HG03066 (cell line): ENCODE results near the gene SGMS1.
"Not testable (repeated sequence)": the region's sequence is repeated elsewhere in the genome, so short reads cannot be mapped to it uniquely, and the experiment has no call there.

ENCODE experiments used
- ATAC-seq: cut with Tn5 transposase; IDR thresholded peaks from one replicate; pipeline ENCODE4 v1.9.1; 2021; ENCODE audit warnings: low read depth; ENCODE audit not compliant: unreplicated experiment

The SGMS1 gene

GRCh38 chr10:50585921-50586739, 37.6 kb downstream of the SGMS1 start:
- ATAC-seq: no peak

GRCh38 chr10:50582766-50583762, 40.7 kb downstream of the SGMS1 start:
- no peak for ATAC-seq

GRCh38 chr10:50582046-50582445, 41.7 kb downstream of the SGMS1 start:
- ATAC-seq: no peak

GRCh38 chr10:50580262-50580891, 43.4 kb downstream of the SGMS1 start:
- ATAC-seq: no peak

GRCh38 chr10:50579491-50580261, 44.1 kb downstream of the SGMS1 start:
- ATAC-seq: no peak

GRCh38 chr10:50578949-50579348, 44.8 kb downstream of the SGMS1 start:
- no peak for ATAC-seq

GRCh38 chr10:50577681-50578350, 45.9 kb downstream of the SGMS1 start:
- no peak for ATAC-seq

- ATAC-seq: no peak
These were observed 46.7 kb downstream of the SGMS1 start for GRCh38 chr10:50577010-50577409.

- no peak for ATAC-seq
These were observed 47.4 kb downstream of the SGMS1 start for GRCh38 chr10:50576245-50576815.

GRCh38 chr10:50575477-50576244, 48.1 kb downstream of the SGMS1 start:
- ATAC-seq: no peak

GRCh38 chr10:50574931-50575330, 48.8 kb downstream of the SGMS1 start:
- ATAC-seq: no peak

GRCh38 chr10:50574305-50574704, 49.5 kb downstream of the SGMS1 start:
- no peak for ATAC-seq

GRCh38 chr10:50572017-50572491, 51.7 kb downstream of the SGMS1 start:
- no peak for ATAC-seq

GRCh38 chr10:50568750-50569149, 55.0 kb downstream of the SGMS1 start:
- not testable (repeated sequence) for ATAC-seq

- no peak for ATAC-seq
These were observed 56.4 kb downstream of the SGMS1 start for GRCh38 chr10:50567384-50567783.

- ATAC-seq: no peak
These were observed 57.6 kb downstream of the SGMS1 start for GRCh38 chr10:50566150-50566549.

- ATAC-seq: no peak
These were observed 58.3 kb downstream of the SGMS1 start for GRCh38 chr10:50565301-50566083.

GRCh38 chr10:50563906-50564305, 59.9 kb downstream of the SGMS1 start:
- ATAC-seq: no peak
